ENCODE measurements around the gene EMC6. TPM values are rescaled to one million over a fixed set of nuclear protein-coding genes. Genes with fewer than 3 reads are reported as not detected.

Gene EMC6
- total and polyA plus RNA-seq, 2 of the 13 experiments (the other 11 are each of a cell fraction or from before 2014, with no cell fraction given) = 45.1 to 47.7 TPM

DNA sequence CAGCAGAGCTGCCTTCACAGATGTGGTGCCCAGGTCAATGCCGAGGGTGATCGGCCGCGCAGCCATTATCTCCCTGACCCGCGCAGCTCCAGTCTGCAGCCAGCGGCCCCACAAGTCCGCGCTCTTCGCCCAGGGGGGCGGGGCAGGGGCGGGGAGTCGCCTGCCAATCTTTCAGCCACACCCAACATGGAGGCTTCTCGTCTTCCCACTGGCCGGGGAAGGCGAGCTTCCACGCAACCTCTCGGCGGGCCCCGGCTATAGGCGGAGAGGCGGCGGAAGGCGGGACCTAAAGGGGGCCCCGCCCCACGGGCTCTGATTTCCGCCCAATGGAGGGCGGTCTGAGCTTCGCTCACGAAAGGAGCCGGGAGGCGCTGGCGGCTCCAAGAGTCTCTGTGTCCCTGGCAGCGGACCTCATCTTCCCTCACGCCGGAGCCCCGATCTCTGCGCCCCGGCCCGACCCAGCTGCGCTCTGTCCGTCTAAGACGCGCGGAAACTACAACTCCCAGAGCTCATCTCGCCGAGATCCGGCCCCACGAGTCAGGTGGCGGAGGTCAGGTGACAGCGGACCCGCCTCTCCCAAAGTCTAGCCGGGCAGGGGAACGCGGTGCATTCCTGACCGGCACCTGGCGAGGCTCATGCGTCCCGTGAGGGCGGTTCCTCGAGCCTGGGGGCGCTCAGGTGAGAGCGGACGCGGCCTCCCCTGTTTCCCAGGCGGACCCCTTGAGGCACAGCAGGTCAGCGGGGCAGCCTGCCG, 32.3 kb upstream of the EMC6 start, which contains the start of the genes CTNS and SHPK (continued):
- TF ChIP-seq, protein P1, sequence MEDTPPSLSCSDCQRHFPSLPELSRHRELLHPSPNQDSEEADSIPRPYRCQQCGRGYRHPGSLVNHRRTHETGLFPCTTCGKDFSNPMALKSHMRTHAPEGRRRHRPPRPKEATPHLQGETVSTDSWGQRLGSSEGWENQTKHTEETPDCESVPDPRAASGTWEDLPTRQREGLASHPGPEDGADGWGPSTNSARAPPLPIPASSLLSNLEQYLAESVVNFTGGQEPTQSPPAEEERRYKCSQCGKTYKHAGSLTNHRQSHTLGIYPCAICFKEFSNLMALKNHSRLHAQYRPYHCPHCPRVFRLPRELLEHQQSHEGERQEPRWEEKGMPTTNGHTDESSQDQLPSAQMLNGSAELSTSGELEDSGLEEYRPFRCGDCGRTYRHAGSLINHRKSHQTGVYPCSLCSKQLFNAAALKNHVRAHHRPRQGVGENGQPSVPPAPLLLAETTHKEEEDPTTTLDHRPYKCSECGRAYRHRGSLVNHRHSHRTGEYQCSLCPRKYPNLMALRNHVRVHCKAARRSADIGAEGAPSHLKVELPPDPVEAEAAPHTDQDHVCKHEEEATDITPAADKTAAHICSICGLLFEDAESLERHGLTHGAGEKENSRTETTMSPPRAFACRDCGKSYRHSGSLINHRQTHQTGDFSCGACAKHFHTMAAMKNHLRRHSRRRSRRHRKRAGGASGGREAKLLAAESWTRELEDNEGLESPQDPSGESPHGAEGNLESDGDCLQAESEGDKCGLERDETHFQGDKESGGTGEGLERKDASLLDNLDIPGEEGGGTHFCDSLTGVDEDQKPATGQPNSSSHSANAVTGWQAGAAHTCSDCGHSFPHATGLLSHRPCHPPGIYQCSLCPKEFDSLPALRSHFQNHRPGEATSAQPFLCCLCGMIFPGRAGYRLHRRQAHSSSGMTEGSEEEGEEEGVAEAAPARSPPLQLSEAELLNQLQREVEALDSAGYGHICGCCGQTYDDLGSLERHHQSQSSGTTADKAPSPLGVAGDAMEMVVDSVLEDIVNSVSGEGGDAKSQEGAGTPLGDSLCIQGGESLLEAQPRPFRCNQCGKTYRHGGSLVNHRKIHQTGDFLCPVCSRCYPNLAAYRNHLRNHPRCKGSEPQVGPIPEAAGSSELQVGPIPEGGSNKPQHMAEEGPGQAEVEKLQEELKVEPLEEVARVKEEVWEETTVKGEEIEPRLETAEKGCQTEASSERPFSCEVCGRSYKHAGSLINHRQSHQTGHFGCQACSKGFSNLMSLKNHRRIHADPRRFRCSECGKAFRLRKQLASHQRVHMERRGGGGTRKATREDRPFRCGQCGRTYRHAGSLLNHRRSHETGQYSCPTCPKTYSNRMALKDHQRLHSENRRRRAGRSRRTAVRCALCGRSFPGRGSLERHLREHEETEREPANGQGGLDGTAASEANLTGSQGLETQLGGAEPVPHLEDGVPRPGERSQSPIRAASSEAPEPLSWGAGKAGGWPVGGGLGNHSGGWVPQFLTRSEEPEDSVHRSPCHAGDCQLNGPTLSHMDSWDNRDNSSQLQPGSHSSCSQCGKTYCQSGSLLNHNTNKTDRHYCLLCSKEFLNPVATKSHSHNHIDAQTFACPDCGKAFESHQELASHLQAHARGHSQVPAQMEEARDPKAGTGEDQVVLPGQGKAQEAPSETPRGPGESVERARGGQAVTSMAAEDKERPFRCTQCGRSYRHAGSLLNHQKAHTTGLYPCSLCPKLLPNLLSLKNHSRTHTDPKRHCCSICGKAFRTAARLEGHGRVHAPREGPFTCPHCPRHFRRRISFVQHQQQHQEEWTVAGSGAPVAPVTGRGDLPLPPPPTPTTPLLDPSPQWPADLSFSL (CRISPR knock-in tag; IDR thresholded peaks at IDR 0.05) = no peak
- TF ChIP-seq SYNCRIP (IDR thresholded peaks at IDR 0.05; ENCODE audit: insufficient read depth, low read depth, low read length) (no peak), ZNF30 (CRISPR knock-in tag; IDR thresholded peaks at IDR 0.05) (no peak), ZNF792 (CRISPR knock-in tag; IDR thresholded peaks at IDR 0.05) (0 out of 2 replicates have a peak, but pooled peaks have one; percentile 13), ZBTB38 (CRISPR knock-in tag; IDR thresholded peaks at IDR 0.05) (peak; percentile 49; the same call in 1 of the 2 replicates), PHF8 (CRISPR knock-in tag; IDR thresholded peaks at IDR 0.05) (peak; percentile 77), KMT2A (CRISPR knock-in tag; IDR thresholded peaks at IDR 0.05) (peak; percentile 83), ZZZ3 (CRISPR knock-in tag; IDR thresholded peaks at IDR 0.05; ENCODE audit: borderline replicate concordance) (peak; percentile 78; the same call in 1 of the 2 replicates), ZFP90 (CRISPR knock-in tag; IDR thresholded peaks at IDR 0.05; ENCODE audit: borderline replicate concordance) (0 out of 2 replicates have a peak, but pooled peaks have one; percentile 54), HNF4A (CRISPR knock-in tag; IDR thresholded peaks at IDR 0.05) (no peak; the same call in 1 of the 2 replicates), ZNF891 (CRISPR knock-in tag; IDR thresholded peaks at IDR 0.05) (no peak; the same call in 1 of the 2 replicates), ZNF777 (CRISPR knock-in tag; IDR thresholded peaks at IDR 0.05) (peak; percentile 58), KDM2A (CRISPR knock-in tag; IDR thresholded peaks at IDR 0.05; ENCODE audit: borderline replicate concordance, low read depth) (peak; percentile 69), ZNF720 (CRISPR knock-in tag; IDR thresholded peaks at IDR 0.05) (no peak), ZNF230 (CRISPR knock-in tag; IDR thresholded peaks at IDR 0.05) (peak; percentile 15), SRSF4 (IDR thresholded peaks at IDR 0.05; ENCODE audit: low read depth, low read length, poor library complexity, severe bottlenecking) (no peak)
- TF ChIP-seq, protein P2, sequence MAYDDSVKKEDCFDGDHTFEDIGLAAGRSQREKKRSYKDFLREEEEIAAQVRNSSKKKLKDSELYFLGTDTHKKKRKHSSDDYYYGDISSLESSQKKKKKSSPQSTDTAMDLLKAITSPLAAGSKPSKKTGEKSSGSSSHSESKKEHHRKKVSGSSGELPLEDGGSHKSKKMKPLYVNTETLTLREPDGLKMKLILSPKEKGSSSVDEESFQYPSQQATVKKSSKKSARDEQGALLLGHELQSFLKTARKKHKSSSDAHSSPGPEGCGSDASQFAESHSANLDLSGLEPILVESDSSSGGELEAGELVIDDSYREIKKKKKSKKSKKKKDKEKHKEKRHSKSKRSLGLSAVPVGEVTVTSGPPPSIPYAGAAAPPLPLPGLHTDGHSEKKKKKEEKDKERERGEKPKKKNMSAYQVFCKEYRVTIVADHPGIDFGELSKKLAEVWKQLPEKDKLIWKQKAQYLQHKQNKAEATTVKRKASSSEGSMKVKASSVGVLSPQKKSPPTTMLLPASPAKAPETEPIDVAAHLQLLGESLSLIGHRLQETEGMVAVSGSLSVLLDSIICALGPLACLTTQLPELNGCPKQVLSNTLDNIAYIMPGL (CRISPR knock-in tag; IDR thresholded peaks at IDR 0.05; ENCODE audit: borderline replicate concordance in 1 of 2, low read depth in 1 of 2) = peak in 1 of 2 experiments; percentile 49; a peak in 2 of 4 replicates

All from HepG2 (cell line).